Mesenchymal stem cell (in vitro differentiated cells and primary cell): ENCODE results near the gene ABCB10.
A peak's percentile ranks its signal among the peaks of the same experiment; 100 is the strongest.

Source experiments
- DNase-seq: peaks from one replicate; pipeline ENCODE4 v3.0.0-alpha.2; 2013
- H2AFZ ChIP-seq: one replicate; pipeline ENCODE4 v1.6.1; 2013; ENCODE audit warnings: low read depth, mild to moderate bottlenecking, control low read depth, inconsistent platforms, low read length, moderate library complexity
- H2AK5ac ChIP-seq: 2 replicates; pipeline ENCODE4 v1.6.1; 2013; ENCODE audit warnings: low read length, moderate library complexity, mild to moderate bottlenecking, inconsistent platforms; ENCODE audit not compliant: severe bottlenecking
- H2BK120ac ChIP-seq: one replicate; pipeline ENCODE4 v1.6.1; 2013; ENCODE audit warnings: low read depth, mild to moderate bottlenecking, inconsistent platforms, low read length, moderate library complexity
- H2BK12ac ChIP-seq, 2 experiments: one replicate each; pipeline ENCODE4 v1.6.1; 2013; ENCODE audit warnings: inconsistent platforms in 2 of 2, low read length in 2 of 2, mild to moderate bottlenecking in 2 of 2, moderate library complexity in 2 of 2, control low read depth in 1 of 2
- H2BK15ac ChIP-seq: one replicate; pipeline ENCODE4 v1.6.1; 2013; ENCODE audit warnings: mild to moderate bottlenecking, low read depth, inconsistent platforms; ENCODE audit not compliant: poor library complexity, severe bottlenecking
- H2BK5ac ChIP-seq: 2 replicates; pipeline ENCODE4 v1.6.1; 2013; ENCODE audit warnings: low read depth, mild to moderate bottlenecking, low read length, control low read depth, inconsistent platforms; ENCODE audit not compliant: poor library complexity, severe bottlenecking
- H3K14ac ChIP-seq, 2 experiments: one replicate each; pipeline ENCODE4 v1.6.1; 2013; ENCODE audit warnings: inconsistent platforms in 2 of 2, low read length in 2 of 2, control low read depth in 1 of 2, mild to moderate bottlenecking in 1 of 2, moderate library complexity in 1 of 2
- H3K18ac ChIP-seq, 2 experiments: one replicate each; pipeline ENCODE4 v1.6.1; 2013; ENCODE audit warnings: inconsistent platforms in 2 of 2, low read length in 2 of 2, control low read depth in 1 of 2, low read depth in 1 of 2, mild to moderate bottlenecking in 1 of 2
- H3K23ac ChIP-seq, 2 experiments: one replicate each; pipeline ENCODE4 v1.6.1; 2013; ENCODE audit warnings: inconsistent platforms in 2 of 2, low read length in 2 of 2, mild to moderate bottlenecking in 2 of 2, moderate library complexity in 2 of 2, control low read depth in 1 of 2
- H3K27ac ChIP-seq: 2 replicates; pipeline ENCODE4 v1.5.1; 2013; ENCODE audit warnings: mild to moderate bottlenecking, moderate library complexity, low read length, control low read depth, inconsistent platforms; ENCODE audit not compliant: poor library complexity, severe bottlenecking
- H3K27me3 ChIP-seq, 2 experiments: 2 replicates each; pipeline versions ENCODE4 v1.6.1 to v1.7.0; 2013; ENCODE audit warnings: low read length in 2 of 2, mild to moderate bottlenecking in 2 of 2, moderate library complexity in 2 of 2, control low read depth in 1 of 2, inconsistent platforms in 1 of 2; ENCODE audit not compliant: control insufficient read depth in 1 of 2, insufficient read depth in 1 of 2
- H3K36me3 ChIP-seq, 2 experiments: 2 replicates each; pipeline versions ENCODE4 v1.6.1 to v1.7.0; 2013; ENCODE audit warnings: low read length in 2 of 2, control low read depth in 1 of 2, inconsistent platforms in 1 of 2, low read depth in 1 of 2, mild to moderate bottlenecking in 1 of 2; ENCODE audit not compliant: insufficient read depth in 2 of 2, control insufficient read depth in 1 of 2
- H3K4ac ChIP-seq, 2 experiments: one replicate each; pipeline ENCODE4 v1.6.1; 2013; ENCODE audit warnings: inconsistent platforms in 2 of 2, low read length in 2 of 2, mild to moderate bottlenecking in 2 of 2, moderate library complexity in 2 of 2, control low read depth in 1 of 2, low read depth in 1 of 2
- H3K4me1 ChIP-seq: 2 replicates; pipeline ENCODE4 v1.6.1; 2013; ENCODE audit warnings: low read depth, low read length, control low read depth; ENCODE audit not compliant: control insufficient read depth, insufficient read depth
- H3K4me2 ChIP-seq: 2 replicates; pipeline ENCODE4 v1.6.1; 2013; ENCODE audit warnings: low read length, mild to moderate bottlenecking, inconsistent platforms; ENCODE audit not compliant: poor library complexity, severe bottlenecking
- H3K4me3 ChIP-seq, 2 experiments: 2 replicates each; pipeline versions ENCODE4 v1.5.1 to v1.7.0; 2013; ENCODE audit warnings: low read length in 2 of 2, mild to moderate bottlenecking in 2 of 2, control low read depth in 1 of 2, low read depth in 1 of 2; ENCODE audit not compliant: insufficient read depth in 1 of 2
- H3K79me1 ChIP-seq: replicated peaks from 2 replicates; pipeline ENCODE4 v1.6.1; 2013; ENCODE audit warnings: mild to moderate bottlenecking, control low read depth, low read length, inconsistent platforms; ENCODE audit not compliant: poor library complexity, severe bottlenecking
- H3K9ac ChIP-seq: 2 replicates; pipeline ENCODE4 v1.7.0; 2013; ENCODE audit warnings: mild to moderate bottlenecking, low read length, moderate library complexity
- H3K9me3 ChIP-seq: 2 replicates; pipeline ENCODE4 v1.7.0; 2013; ENCODE audit warnings: mild to moderate bottlenecking, low read length; ENCODE audit not compliant: control insufficient read depth
- H4K8ac ChIP-seq: one replicate; pipeline ENCODE4 v1.6.1; 2013; ENCODE audit warnings: inconsistent platforms, mild to moderate bottlenecking, low read length, moderate library complexity
- H4K91ac ChIP-seq: one replicate; pipeline ENCODE4 v1.6.1; 2013; ENCODE audit warnings: mild to moderate bottlenecking, low read length, inconsistent platforms
- WGBS: methylation state at CpG from one replicate; pipeline ENCODE4 v1.1.7; 2013; ENCODE audit warnings: mixed read lengths; 5-methylcytosine and 5-hydroxymethylcytosine counted together

ABCB10 gene

DNA sequence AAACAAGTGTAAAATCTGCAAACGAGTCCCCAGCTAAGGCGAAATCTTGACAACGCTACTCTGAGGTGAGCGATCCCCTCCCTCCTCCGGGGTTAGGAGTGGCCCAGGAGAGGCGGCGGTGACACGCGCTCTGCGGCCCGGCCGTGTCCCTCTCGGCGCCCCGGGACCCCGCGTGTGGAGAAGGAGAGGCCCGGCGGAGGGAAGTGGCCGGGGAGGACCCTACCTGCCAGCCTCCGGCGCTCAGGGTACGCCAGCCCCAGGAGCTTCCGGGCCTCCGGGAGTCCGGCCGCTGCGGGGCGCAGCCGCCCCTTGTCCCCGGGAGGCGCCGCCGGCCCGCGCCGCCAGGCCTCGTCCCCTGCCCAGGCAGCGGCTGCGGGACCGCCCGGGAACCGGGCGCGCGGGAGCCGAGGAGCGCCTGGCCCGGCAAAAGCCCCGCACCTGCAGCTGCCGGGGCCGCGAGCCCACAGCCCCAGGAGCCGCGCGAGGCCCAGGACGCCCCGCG, 543 bp downstream of the ABCB10 start:
- Histone ChIP-seq H3K18ac (peak overlapping the region in 1 of 2 experiments; percentile 69), H4K8ac (peak overlapping the region; percentile 62), H3K4ac (peak overlapping the region; percentile 77 to 94), H2BK12ac (no peak overlapping the region), H3K4me3 (peak overlapping the region; percentile 92 to 94), H3K36me3 (peaks cover 0 to 4% of the 10 kb centered on the region in 2 experiments), H2AFZ (peak overlapping the region; percentile 93), H3K4me2 (peak overlapping the region; percentile 98), H3K9ac (peak overlapping the region; percentile 81), H2BK15ac (peak overlapping the region; percentile 92), H3K23ac (peak overlapping the region in 1 of 2 experiments; percentile 57), H3K14ac (peak overlapping the region; percentile 41 to 53), H2AK5ac (no peak overlapping the region), H3K9me3 (no peaks in the 10 kb centered on the region), H3K27ac (no peak overlapping the region), H3K4me1 (peaks cover 6% of the 10 kb centered on the region), H3K79me1 (peaks cover 22% of the 10 kb centered on the region), H4K91ac (peak overlapping the region; percentile 72), H2BK5ac (peak overlapping the region; percentile 26), H3K27me3 (no peaks in the 10 kb centered on the region), H2BK120ac (peak overlapping the region; percentile 71)
- peak; percentile 39 for DNase-seq
- under 1% methylated on average over 38 of the region's 59 CpGs for whole genome bisulfite sequencing

- Histone ChIP-seq H3K9ac (peak overlapping the region; percentile 81), H3K79me1 (peaks cover 28% of the 10 kb centered on the region), H2AK5ac (no peak overlapping the region), H3K4me1 (peaks cover 5% of the 10 kb centered on the region), H3K4me3 (peak overlapping the region in 1 of 2 experiments; percentile 92), H3K36me3 (peaks cover 0 to 4% of the 10 kb centered on the region in 2 experiments), H3K14ac (no peak overlapping the region), H3K4me2 (peak overlapping the region; percentile 98), H3K27me3 (no peaks in the 10 kb centered on the region), H2AFZ (no peak overlapping the region), H4K8ac (no peak overlapping the region), H4K91ac (no peak overlapping the region), H2BK15ac (no peak overlapping the region), H3K9me3 (no peaks in the 10 kb centered on the region), H3K18ac (no peak overlapping the region), H2BK12ac (no peak overlapping the region), H3K23ac (no peak overlapping the region), H3K4ac (no peak overlapping the region), H2BK120ac (no peak overlapping the region), H3K27ac (no peak overlapping the region), H2BK5ac (no peak overlapping the region)
- WGBS = 60% methylated on average over 2 of the region's 5 CpGs
- peak; percentile 53 for DNase-seq
These were observed 1.2 kb downstream of the ABCB10 start for GRCh38 chr1:229557200-229557850.

GRCh38 chr1:229554886-229555621, 3.5 kb downstream of the ABCB10 start:
- 88% methylated on average over 10 of the region's 10 CpGs for WGBS
- Histone ChIP-seq H3K4me1 (peaks cover 5% of the 10 kb centered on the region), H4K8ac (peak overlapping the region; percentile 36), H2BK12ac (no peak overlapping the region), H3K23ac (peak overlapping the region in 1 of 2 experiments; percentile 42), H3K27ac (no peak overlapping the region), H3K36me3 (peaks cover 0 to 4% of the 10 kb centered on the region in 2 experiments), H4K91ac (peak overlapping the region; percentile 20), H3K4ac (peak overlapping the region in 1 of 2 experiments; percentile 9), H2BK120ac (no peak overlapping the region), H3K4me2 (no peak overlapping the region), H3K79me1 (peaks cover 34% of the 10 kb centered on the region), H3K4me3 (no peak overlapping the region), H3K9me3 (no peaks in the 10 kb centered on the region), H2BK5ac (no peak overlapping the region), H2AK5ac (no peak overlapping the region), H3K9ac (no peak overlapping the region), H2AFZ (no peak overlapping the region), H3K14ac (no peak overlapping the region), H2BK15ac (no peak overlapping the region), H3K18ac (no peak overlapping the region), H3K27me3 (no peaks in the 10 kb centered on the region)
- no peak for DNase-seq

DNA sequence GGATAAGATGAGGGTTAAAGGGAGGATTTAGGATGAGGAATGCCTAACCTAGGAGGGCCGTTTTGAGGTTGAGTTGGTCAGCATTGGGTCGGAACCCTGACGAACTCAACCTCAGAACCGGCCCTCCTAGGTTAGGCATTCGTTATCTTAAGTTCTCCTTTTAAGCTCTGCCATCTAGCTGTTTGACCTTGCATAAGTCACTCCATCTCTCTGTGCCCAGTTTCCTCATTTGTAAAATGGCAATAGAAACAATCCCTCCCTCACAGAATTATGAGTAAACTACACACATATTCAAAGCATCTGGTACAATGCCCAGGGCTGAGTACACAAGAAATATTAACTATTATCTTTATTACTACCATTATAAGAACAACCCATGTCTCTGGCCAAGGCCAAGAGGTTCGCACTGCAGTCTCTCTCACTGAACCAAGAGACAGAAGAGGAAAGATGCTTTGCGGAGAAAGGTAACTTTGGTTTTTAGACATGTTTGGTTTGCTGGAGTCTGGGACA, 4.8 kb downstream of the ABCB10 start:
- H2AFZ ChIP-seq = no peak overlapping the region
- no peak overlapping the region for H3K14ac ChIP-seq
- H2AK5ac ChIP-seq = no peak overlapping the region
- no peak overlapping the region for H3K4ac ChIP-seq
- H4K91ac ChIP-seq = no peak overlapping the region
- H3K27ac ChIP-seq = no peak overlapping the region
- WGBS = 94% methylated on average over 7 of the region's 7 CpGs
- peaks cover 4 to 7% of the 10 kb centered on the region in 2 experiments for H3K36me3 ChIP-seq
- H3K18ac ChIP-seq = no peak overlapping the region
- no peak overlapping the region for H3K9ac ChIP-seq
- no peaks in the 10 kb centered on the region for H3K9me3 ChIP-seq
- H3K4me1 ChIP-seq = peaks cover 5% of the 10 kb centered on the region
- no peak overlapping the region for H4K8ac ChIP-seq
- no peak overlapping the region for H2BK12ac ChIP-seq
- H2BK15ac ChIP-seq = no peak overlapping the region
- DNase-seq = no peak
- peaks cover 45% of the 10 kb centered on the region for H3K79me1 ChIP-seq
- H2BK5ac ChIP-seq = no peak overlapping the region
- H3K4me2 ChIP-seq = no peak overlapping the region
- no peak overlapping the region for H3K23ac ChIP-seq
- no peak overlapping the region for H3K4me3 ChIP-seq
- H3K27me3 ChIP-seq = no peaks in the 10 kb centered on the region
- H2BK120ac ChIP-seq = no peak overlapping the region
